ENCODE results near the gene ZNF438. TPM values are rescaled to one million over a fixed set of nuclear protein-coding genes. Genes with fewer than 3 reads are reported as not detected.

The ZNF438 gene
- total and polyA plus RNA-seq, 2 of the 4 experiments (the other 2 are of a cell fraction), result 1.8 to 2.9 TPM

- Histone ChIP-seq H4K91ac (ENCODE audit: insufficient read depth, low read depth, low read length) (peak overlapping the region; percentile 82), H2BK15ac (ENCODE audit: low read depth, low read length) (peak overlapping the region; percentile 61; the same call in 2 of the 3 replicates), H3K18ac (ENCODE audit: low read depth, low read length) (peak overlapping the region; percentile 50), H2BK5ac (ENCODE audit: low read depth, low read length, poor library complexity, severe bottlenecking) (peak overlapping the region; percentile 76), H2AFZ (replicated peaks; ENCODE audit: low read length, poor library complexity) (peak overlapping the region; percentile 78), H3K9ac (ENCODE audit: low read depth, low read length) (peak overlapping the region; percentile 58; the same call in 1 of the 2 replicates), H3K56ac (ENCODE audit: extremely low read depth, insufficient read depth, low read length) (peak overlapping the region; percentile 51; the same call in 1 of the 2 replicates), H3K14ac (replicated peaks; ENCODE audit: low read depth, low read length) (peak overlapping the region; percentile 95), H3K9me3 (ENCODE audit: control insufficient read depth, insufficient read depth, low read length) (no peaks in the 10 kb centered on the region), H3K4ac (ENCODE audit: low read depth, low read length) (peak overlapping the region; percentile 32), H4K20me1 (ENCODE audit: insufficient read depth, low read length) (no peaks in the 10 kb centered on the region), H2BK120ac (ENCODE audit: low read depth, low read length) (peak overlapping the region; percentile 56), H3K27me3 (ENCODE audit: control insufficient read depth, insufficient read depth, low read length) (no peaks in the 10 kb centered on the region), H4K8ac (ENCODE audit: low read depth in 2 of 2, low read length in 2 of 2) (peak overlapping the region; percentile 63 to 82), H4K5ac (ENCODE audit: low read depth, low read length) (peak overlapping the region; percentile 61), H3K79me1 (ENCODE audit: low read depth in 1 of 2, low read length in 2 of 2) (peaks cover 0 to 4% of the 10 kb centered on the region in 2 experiments; a peak in 1 of 4 replicates), H3K36me3 (ENCODE audit: control insufficient read depth, insufficient read depth, low read length) (no peaks in the 10 kb centered on the region), H2BK20ac (ENCODE audit: low read depth, low read length) (peak overlapping the region; percentile 40), H3K9me1 (ENCODE audit: insufficient read depth, low read length) (peaks cover 8% of the 10 kb centered on the region), H3K4me3 (ENCODE audit: insufficient read depth, low read depth, low read length) (no peak overlapping the region), H3K4me1 (ENCODE audit: control insufficient read depth, insufficient read depth, low read length) (peaks cover 7% of the 10 kb centered on the region), H3K4me2 (ENCODE audit: low read depth, low read length) (peak overlapping the region; percentile 29; the same call in 1 of the 2 replicates), H2AK5ac (ENCODE audit: low read depth, low read length) (peak overlapping the region; percentile 95), H3K23ac (ENCODE audit: low read depth, low read length) (peak overlapping the region; percentile 74; the same call in 1 of the 2 replicates), H2AK9ac (replicated peaks; ENCODE audit: low read depth, low read length, poor library complexity) (peak overlapping the region; percentile 84), H3K27ac (ENCODE audit: insufficient read depth, low read length) (peak overlapping the region; percentile 76)
- dilution Hi-C loops (cut with HindIII; ENCODE audit: low sequenced_read_pairs, unreplicated experiment), result no loop called here
- in situ Hi-C loops (cut with MboI; ENCODE audit: low sequenced_read_pairs), result no loop called here
- TF ChIP-seq MAFK (IDR thresholded peaks at IDR 0.05; ENCODE audit: low read depth, low read length) (no peak), BHLHE40 (IDR thresholded peaks at IDR 0.05; ENCODE audit: low read depth, low read length) (no peak), POLR2A (IDR thresholded peaks at IDR 0.05; ENCODE audit: low read depth, low read length) (no peak), CEBPB (IDR thresholded peaks at IDR 0.05; ENCODE audit: low read depth, low read length) (no peak), RFX5 (IDR thresholded peaks at IDR 0.05; ENCODE audit: low read depth, low read length) (no peak), CHD1 (IDR thresholded peaks at IDR 0.05; ENCODE audit: low read depth, low read length) (no peak), ELK1 (IDR thresholded peaks at IDR 0.05; ENCODE audit: borderline replicate concordance, low read depth, low read length) (no peak), CTCF (conservative IDR thresholded peaks at IDR 0.05; ENCODE audit: low read depth, low read length) (no peak), SMC3 (IDR thresholded peaks at IDR 0.05; ENCODE audit: low read depth, low read length) (no peak), NFE2L2 (IDR thresholded peaks at IDR 0.05; ENCODE audit: low read depth, low read length) (no peak), USF2 (IDR thresholded peaks at IDR 0.05; ENCODE audit: low read depth, low read length) (no peak), RAD21 (IDR thresholded peaks at IDR 0.05; ENCODE audit: low read length) (no peak)
- ChIA-PET CTCF (interaction anchor here (0.7 kb wide), 1 partner anchor 177 kb away, joined by 7 read pairs; no protein-coding TSS in a partner anchor), POLR2A (ENCODE audit: unreplicated experiment) (no interaction called here)
- 75% methylated on average over 2 of the region's 6 CpGs; no CpG with 5 or more reads in 1 of the 2 experiments for WGBS, 2 experiments (ENCODE audit: extremely low coverage in 2 of 2, insufficient read length in 1 of 2)
- intact Hi-C loops (cut with micrococcal nuclease), result no loop called here
- no peak for DNase-seq
- ATAC-seq (ENCODE audit: low read depth), result no peak
- BruUV-seq (replicated peaks), result no TSS peak
Observed at GRCh38 chr10:31063841-31064240, 32.2 kb upstream of the ZNF438 start.
